GM12891 (cell line): ENCODE measurements around the gene CMPK2.

Source experiments
- POLR2A ChIP-seq: IDR thresholded peaks from 2 replicates; pipeline ENCODE4 v1.6.1; 2011; ENCODE audit warnings: low read depth, low read length, control low read depth
- POLR2AphosphoS5 ChIP-seq: IDR thresholded peaks from 2 replicates; pipeline ENCODE4 v1.6.1; 2011; ENCODE audit warnings: low read depth, low read length, control low read depth
- SPI1 ChIP-seq: IDR thresholded peaks from 2 replicates; pipeline ENCODE4 v1.6.1; 2011; ENCODE audit warnings: low read depth, low read length, control low read depth
- TAF1 ChIP-seq: IDR thresholded peaks from 2 replicates; pipeline ENCODE4 v1.6.1; 2011; ENCODE audit warnings: low read depth, low read length, control low read depth

- TF ChIP-seq POLR2AphosphoS5, result no peak
- TF ChIP-seq TAF1, result no peak
- no peak for TF ChIP-seq SPI1
- no peak for TF ChIP-seq POLR2A
Measured at GRCh38 chr2:6885551-6885950, 19.8 kb upstream of the CMPK2 start.
